Panc1 (cell line): ENCODE measurements around the gene TLE4. TPM values are rescaled to one million over a fixed set of nuclear protein-coding genes. Genes with fewer than 3 reads are reported as not detected.

Source experiments
- ATAC-seq: fragments of 200-7000 bp; cut with Tn5 transposase; 2 replicates; pipeline ENCODE4 v1.9.1; 2020; ENCODE audit warnings: mild to moderate bottlenecking, moderate library complexity
- BruUV-seq: library from RNA; stranded (reverse); fragments of 400-500 nt; replicated peaks from 2 replicates; lab custom pipeline; 2021; lab: Mats Ljungman, UMichigan
- CTCF ChIA-PET: fragments of 300-600 bp; sonication (Branson Sonifier 250); formaldehyde crosslinking; loops from one replicate; lab custom pipeline; 2022; ENCODE audit warnings: antibody characterized with exemption; lab: Charles Lee
- POLR2A ChIA-PET: fragments of 300-600 bp; sonication (Branson Sonifier 250); formaldehyde crosslinking; loops from one replicate; lab custom pipeline; 2022; ENCODE audit warnings: antibody characterized with exemption; lab: Charles Lee
- DNase-seq: peaks from one replicate; pipeline ENCODE4 v3.0.0-alpha.2; 2010; ENCODE audit warnings: low read depth, low spot score
- H3K27ac ChIP-seq: 2 replicates; pipeline ENCODE4 v1.5.1; 2011; ENCODE audit warnings: mild to moderate bottlenecking, low read length, inconsistent platforms
- H3K27me3 ChIP-seq: fragments of 200-500 bp; sonication (Bioruptor generic); 2 replicates; pipeline ENCODE4 v1.6.0; 2014; ENCODE audit warnings: low read length, inconsistent platforms; ENCODE audit not compliant: control insufficient read depth, insufficient read depth
- H3K36me3 ChIP-seq: fragments of 200-500 bp; sonication (Bioruptor generic); 2 replicates; pipeline ENCODE4 v1.5.1; 2014; ENCODE audit warnings: inconsistent platforms, mild to moderate bottlenecking, low read length, moderate library complexity; ENCODE audit not compliant: control insufficient read depth, insufficient read depth
- H3K4me1 ChIP-seq: 2 replicates; pipeline ENCODE4 v1.5.1; 2011; ENCODE audit warnings: inconsistent platforms, mild to moderate bottlenecking, low read length, moderate library complexity; ENCODE audit not compliant: control insufficient read depth, insufficient read depth
- H3K4me3 ChIP-seq, 2 experiments: 2 replicates each; pipeline ENCODE4 v1.5.1; 2011 to 2012; ENCODE audit warnings: low read depth in 2 of 2, low read length in 2 of 2, mild to moderate bottlenecking in 2 of 2, inconsistent platforms in 1 of 2, moderate library complexity in 1 of 2
- H3K9me3 ChIP-seq: fragments of 200-500 bp; sonication (Bioruptor generic); 2 replicates; pipeline ENCODE4 v1.5.1; 2014; ENCODE audit warnings: low read depth, mild to moderate bottlenecking, inconsistent platforms, low read length, moderate library complexity; ENCODE audit not compliant: control insufficient read depth, insufficient read depth
- CTCF ChIP-seq: fragments of 450-650 bp; IDR thresholded peaks from 2 replicates; pipeline ENCODE4 v1.5.1; 2017; ENCODE audit warnings: mild to moderate bottlenecking
- POLR2AphosphoS5 ChIP-seq: IDR thresholded peaks from 2 replicates; pipeline ENCODE4 v1.6.1; 2012; ENCODE audit warnings: mild to moderate bottlenecking, low read depth, low read length, moderate library complexity
- REST ChIP-seq, 2 experiments: IDR thresholded peaks; 2 replicates each; pipeline ENCODE4 v1.6.1; 2011 to 2012; ENCODE audit warnings: low read depth in 2 of 2, control low read depth in 1 of 2, low read length in 1 of 2, mild to moderate bottlenecking in 1 of 2, moderate library complexity in 1 of 2; ENCODE audit not compliant: insufficient read depth in 1 of 2
- SIN3A ChIP-seq: IDR thresholded peaks from 2 replicates; pipeline ENCODE4 v1.6.1; 2012; ENCODE audit warnings: low read depth, mild to moderate bottlenecking, low read length, moderate library complexity, borderline replicate concordance; ENCODE audit not compliant: insufficient read depth
- TCF7L2 ChIP-seq: IDR thresholded peaks from 2 replicates; pipeline ENCODE4 v1.6.1; 2011; ENCODE audit warnings: mild to moderate bottlenecking, low read depth, low read length, inconsistent platforms
- in situ Hi-C: cut with HindIII; loops from 2 replicates; pipeline ENCODE4 v1.10.0; 2016; ENCODE audit warnings: low sequenced_read_pairs, low pct_unique_long_range_greater_than_20kb
- intact Hi-C: fragments of 100-400 bp; cut with micrococcal nuclease; formaldehyde crosslinking; loops from one replicate; pipeline ENCODE4 v1.10.0; 2022; ENCODE audit not compliant: unreplicated experiment
- total RNA-seq: library from RNA; stranded (reverse); gene quantifications from one replicate; pipeline ENCODE4 v1.2.1, GENCODE V29; 2021; ENCODE audit not compliant: unreplicated experiment

TLE4 gene
- total RNA-seq, 1 experiment from 2014 or later: 8.7 TPM

GRCh38 chr9:79698967-79699366 lies 127.2 kb downstream of the TLE4 start:
- intact Hi-C loops (no loop called here), in situ Hi-C loops (no loop called here)
- H3K4me3 ChIP-seq: no peak overlapping the region
- no peak overlapping the region for H3K27ac ChIP-seq
- ChIA-PET CTCF (no interaction called here), POLR2A (no interaction called here)
- no peaks in the 10 kb centered on the region for H3K36me3 ChIP-seq
- H3K9me3 ChIP-seq: no peaks in the 10 kb centered on the region
- TF ChIP-seq REST (IDR thresholded peaks at IDR 0.05; ENCODE audit: insufficient read depth in 1 of 2, low read depth in 2 of 2, low read length in 1 of 2) (no peak), SIN3A (no peak), POLR2AphosphoS5 (no peak), CTCF (no peak), TCF7L2 (no peak)
- no peaks in the 10 kb centered on the region for H3K27me3 ChIP-seq
- ATAC-seq (no peak), DNase-seq (no peak)
- BruUV-seq: no TSS peak
- H3K4me1 ChIP-seq: no peaks in the 10 kb centered on the region

GRCh38 chr9:79699479-79699878 lies 127.7 kb downstream of the TLE4 start:
- no peaks in the 10 kb centered on the region for H3K36me3 ChIP-seq
- no peaks in the 10 kb centered on the region for H3K4me1 ChIP-seq
- BruUV-seq: no TSS peak
- in situ Hi-C loops (no loop called here), intact Hi-C loops (no loop called here)
- ATAC-seq (no peak), DNase-seq (no peak)
- H3K4me3 ChIP-seq: no peak overlapping the region
- no peaks in the 10 kb centered on the region for H3K27me3 ChIP-seq
- no peaks in the 10 kb centered on the region for H3K9me3 ChIP-seq
- ChIA-PET CTCF (no interaction called here), POLR2A (no interaction called here)
- TF ChIP-seq SIN3A: no peak
- TF ChIP-seq REST (IDR thresholded peaks at IDR 0.05; ENCODE audit: insufficient read depth in 1 of 2, low read depth in 2 of 2, low read length in 1 of 2): no peak
- TF ChIP-seq POLR2AphosphoS5: no peak
- no peak for TF ChIP-seq TCF7L2
- no peak overlapping the region for H3K27ac ChIP-seq
